ENCODE data around the gene HSD11B1.

HSD11B1 gene

DNA sequence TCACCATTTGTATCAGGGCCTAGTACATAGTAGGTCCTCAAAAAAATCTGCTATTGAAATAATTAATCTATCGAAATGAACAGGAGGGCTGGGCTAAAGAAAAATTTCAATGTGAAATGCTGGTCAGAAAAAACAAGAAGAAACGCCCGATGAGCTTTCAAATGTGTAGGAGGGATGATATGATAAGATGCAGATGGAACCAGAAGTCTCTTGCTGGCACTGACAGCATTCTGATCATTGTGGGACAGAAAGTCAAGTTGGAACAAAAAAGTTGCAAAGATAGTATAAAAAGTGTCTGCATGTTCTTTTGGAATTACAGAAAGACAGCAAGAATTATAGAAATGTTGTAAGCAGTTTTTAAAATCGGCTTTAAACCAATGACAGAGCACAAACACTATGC, 18.3 kb upstream of the HSD11B1 start:
- no peak overlapping the region for H3K4me3 ChIP-seq (ENCODE audit: low read depth in 1 of 2, low read length in 2 of 2)

DNA sequence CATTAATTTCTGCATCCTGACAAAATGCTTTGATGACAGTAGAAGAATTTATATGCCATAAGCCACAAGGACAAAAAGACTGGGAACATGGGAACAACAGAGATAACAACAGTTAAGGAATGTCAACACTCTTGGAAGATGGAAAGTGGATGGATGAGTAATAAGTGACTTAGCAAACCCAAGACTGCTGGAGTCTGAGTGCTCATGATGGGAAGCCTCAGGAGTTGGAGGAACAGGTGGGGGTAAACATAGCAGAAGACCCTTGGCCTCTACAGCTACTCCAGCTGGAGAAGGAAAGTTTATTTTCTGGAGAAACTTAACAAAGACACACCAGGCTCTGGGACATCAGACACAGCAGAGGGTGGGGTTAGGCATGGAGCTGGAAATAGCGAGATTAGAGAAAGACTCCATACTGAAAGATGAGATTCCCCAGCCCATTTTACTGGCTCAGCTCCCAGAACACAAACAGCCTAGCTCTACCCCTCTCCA, 15.9 kb upstream of the HSD11B1 start:
- ATAC-seq (ENCODE audit: insufficient read depth, low read depth), result no peak
- peaks cover 4% of the 10 kb centered on the region for H3K27me3 ChIP-seq (ENCODE audit: insufficient read depth, low read length, poor library complexity)
- no peaks in the 10 kb centered on the region for H3K79me2 ChIP-seq (ENCODE audit: insufficient read depth, low read length)
- TF ChIP-seq, protein P1, sequence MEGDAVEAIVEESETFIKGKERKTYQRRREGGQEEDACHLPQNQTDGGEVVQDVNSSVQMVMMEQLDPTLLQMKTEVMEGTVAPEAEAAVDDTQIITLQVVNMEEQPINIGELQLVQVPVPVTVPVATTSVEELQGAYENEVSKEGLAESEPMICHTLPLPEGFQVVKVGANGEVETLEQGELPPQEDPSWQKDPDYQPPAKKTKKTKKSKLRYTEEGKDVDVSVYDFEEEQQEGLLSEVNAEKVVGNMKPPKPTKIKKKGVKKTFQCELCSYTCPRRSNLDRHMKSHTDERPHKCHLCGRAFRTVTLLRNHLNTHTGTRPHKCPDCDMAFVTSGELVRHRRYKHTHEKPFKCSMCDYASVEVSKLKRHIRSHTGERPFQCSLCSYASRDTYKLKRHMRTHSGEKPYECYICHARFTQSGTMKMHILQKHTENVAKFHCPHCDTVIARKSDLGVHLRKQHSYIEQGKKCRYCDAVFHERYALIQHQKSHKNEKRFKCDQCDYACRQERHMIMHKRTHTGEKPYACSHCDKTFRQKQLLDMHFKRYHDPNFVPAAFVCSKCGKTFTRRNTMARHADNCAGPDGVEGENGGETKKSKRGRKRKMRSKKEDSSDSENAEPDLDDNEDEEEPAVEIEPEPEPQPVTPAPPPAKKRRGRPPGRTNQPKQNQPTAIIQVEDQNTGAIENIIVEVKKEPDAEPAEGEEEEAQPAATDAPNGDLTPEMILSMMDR (IDR thresholded peaks at IDR 0.05; ENCODE audit: borderline replicate concordance, extremely low read depth, low read length, poor library complexity, severe bottlenecking), result no peak
- TF ChIP-seq EZH2 (IDR thresholded peaks at IDR 0.05; ENCODE audit: borderline replicate concordance, low read depth, low read length, severe bottlenecking), result no peak
- no peak overlapping the region for H3K27ac ChIP-seq (ENCODE audit: low read length)
- no peak overlapping the region for H3K4me2 ChIP-seq (ENCODE audit: insufficient read depth, low read length)
- no peak overlapping the region for H3K9ac ChIP-seq (ENCODE audit: low read depth, low read length)
- peaks cover 18% of the 10 kb centered on the region for H3K4me1 ChIP-seq (ENCODE audit: insufficient read depth, low read length)
- DNase-seq, result no peak
- no peak overlapping the region for H2AFZ ChIP-seq (ENCODE audit: low read depth, low read length)
- H4K20me1 ChIP-seq (ENCODE audit: insufficient read depth, low read length), result no peaks in the 10 kb centered on the region
- no peaks in the 10 kb centered on the region for H3K9me3 ChIP-seq (ENCODE audit: insufficient read depth, low read length, severe bottlenecking)
- H3K4me3 ChIP-seq (ENCODE audit: low read depth in 1 of 2, low read length in 2 of 2), result no peak overlapping the region
- no peaks in the 10 kb centered on the region for H3K36me3 ChIP-seq (ENCODE audit: insufficient read depth, low read length)

More for the DNA sequence above, 18.3 kb upstream of the HSD11B1 start:
- ATAC-seq (ENCODE audit: insufficient read depth, low read depth), result no peak
- Histone ChIP-seq H2AFZ (ENCODE audit: low read depth, low read length) (no peak overlapping the region), H3K4me2 (ENCODE audit: insufficient read depth, low read length) (no peak overlapping the region), H3K9me3 (ENCODE audit: insufficient read depth, low read length, severe bottlenecking) (no peaks in the 10 kb centered on the region), H3K36me3 (ENCODE audit: insufficient read depth, low read length) (no peaks in the 10 kb centered on the region), H4K20me1 (ENCODE audit: insufficient read depth, low read length) (no peaks in the 10 kb centered on the region), H3K79me2 (ENCODE audit: insufficient read depth, low read length) (no peaks in the 10 kb centered on the region), H3K27ac (ENCODE audit: low read length) (no peak overlapping the region), H3K27me3 (ENCODE audit: insufficient read depth, low read length, poor library complexity) (peaks cover 13% of the 10 kb centered on the region), H3K9ac (ENCODE audit: low read depth, low read length) (no peak overlapping the region), H3K4me1 (ENCODE audit: insufficient read depth, low read length) (peaks cover 14% of the 10 kb centered on the region)
- no peak for DNase-seq
- no peak for TF ChIP-seq EZH2 (IDR thresholded peaks at IDR 0.05; ENCODE audit: borderline replicate concordance, low read depth, low read length, severe bottlenecking)
- TF ChIP-seq, protein P1 (IDR thresholded peaks at IDR 0.05; ENCODE audit: borderline replicate concordance, extremely low read depth, low read length, poor library complexity, severe bottlenecking), result no peak

GRCh38 chr1:209689477-209689876, 15.2 kb upstream of the HSD11B1 start:
- Histone ChIP-seq H3K27ac (ENCODE audit: low read length) (no peak overlapping the region), H3K36me3 (ENCODE audit: insufficient read depth, low read length) (no peaks in the 10 kb centered on the region), H3K9ac (ENCODE audit: low read depth, low read length) (no peak overlapping the region), H3K27me3 (ENCODE audit: insufficient read depth, low read length, poor library complexity) (no peaks in the 10 kb centered on the region), H3K4me3 (ENCODE audit: low read depth in 1 of 2, low read length in 2 of 2) (no peak overlapping the region), H4K20me1 (ENCODE audit: insufficient read depth, low read length) (no peaks in the 10 kb centered on the region), H3K9me3 (ENCODE audit: insufficient read depth, low read length, severe bottlenecking) (no peaks in the 10 kb centered on the region), H3K79me2 (ENCODE audit: insufficient read depth, low read length) (no peaks in the 10 kb centered on the region), H2AFZ (ENCODE audit: low read depth, low read length) (no peak overlapping the region), H3K4me2 (ENCODE audit: insufficient read depth, low read length) (no peak overlapping the region), H3K4me1 (ENCODE audit: insufficient read depth, low read length) (peaks cover 18% of the 10 kb centered on the region)
- peak; percentile 17 for DNase-seq
- no peak for ATAC-seq (ENCODE audit: insufficient read depth, low read depth)
- TF ChIP-seq, protein P1 (IDR thresholded peaks at IDR 0.05; ENCODE audit: borderline replicate concordance, extremely low read depth, low read length, poor library complexity, severe bottlenecking), result no peak
- no peak for TF ChIP-seq EZH2 (IDR thresholded peaks at IDR 0.05; ENCODE audit: borderline replicate concordance, low read depth, low read length, severe bottlenecking)

GRCh38 chr1:209691237-209691636, 13.4 kb upstream of the HSD11B1 start:
- Histone ChIP-seq H2AFZ (ENCODE audit: low read depth, low read length) (no peak overlapping the region), H3K4me1 (ENCODE audit: insufficient read depth, low read length) (peaks cover 7% of the 10 kb centered on the region), H3K27ac (ENCODE audit: low read length) (no peak overlapping the region), H3K79me2 (ENCODE audit: insufficient read depth, low read length) (no peaks in the 10 kb centered on the region), H3K4me3 (ENCODE audit: low read depth in 1 of 2, low read length in 2 of 2) (no peak overlapping the region), H3K27me3 (ENCODE audit: insufficient read depth, low read length, poor library complexity) (no peaks in the 10 kb centered on the region), H3K9me3 (ENCODE audit: insufficient read depth, low read length, severe bottlenecking) (no peaks in the 10 kb centered on the region), H3K9ac (ENCODE audit: low read depth, low read length) (no peak overlapping the region), H3K36me3 (ENCODE audit: insufficient read depth, low read length) (no peaks in the 10 kb centered on the region), H3K4me2 (ENCODE audit: insufficient read depth, low read length) (no peak overlapping the region), H4K20me1 (ENCODE audit: insufficient read depth, low read length) (no peaks in the 10 kb centered on the region)
- ATAC-seq (ENCODE audit: insufficient read depth, low read depth) (no peak), DNase-seq (no peak)
- TF ChIP-seq EZH2 (IDR thresholded peaks at IDR 0.05; ENCODE audit: borderline replicate concordance, low read depth, low read length, severe bottlenecking), result no peak
- TF ChIP-seq, protein P1 (IDR thresholded peaks at IDR 0.05; ENCODE audit: borderline replicate concordance, extremely low read depth, low read length, poor library complexity, severe bottlenecking), result no peak

Data from DND-41 (cell line).